ENCODE results near the gene TMEM132A.

DNA sequence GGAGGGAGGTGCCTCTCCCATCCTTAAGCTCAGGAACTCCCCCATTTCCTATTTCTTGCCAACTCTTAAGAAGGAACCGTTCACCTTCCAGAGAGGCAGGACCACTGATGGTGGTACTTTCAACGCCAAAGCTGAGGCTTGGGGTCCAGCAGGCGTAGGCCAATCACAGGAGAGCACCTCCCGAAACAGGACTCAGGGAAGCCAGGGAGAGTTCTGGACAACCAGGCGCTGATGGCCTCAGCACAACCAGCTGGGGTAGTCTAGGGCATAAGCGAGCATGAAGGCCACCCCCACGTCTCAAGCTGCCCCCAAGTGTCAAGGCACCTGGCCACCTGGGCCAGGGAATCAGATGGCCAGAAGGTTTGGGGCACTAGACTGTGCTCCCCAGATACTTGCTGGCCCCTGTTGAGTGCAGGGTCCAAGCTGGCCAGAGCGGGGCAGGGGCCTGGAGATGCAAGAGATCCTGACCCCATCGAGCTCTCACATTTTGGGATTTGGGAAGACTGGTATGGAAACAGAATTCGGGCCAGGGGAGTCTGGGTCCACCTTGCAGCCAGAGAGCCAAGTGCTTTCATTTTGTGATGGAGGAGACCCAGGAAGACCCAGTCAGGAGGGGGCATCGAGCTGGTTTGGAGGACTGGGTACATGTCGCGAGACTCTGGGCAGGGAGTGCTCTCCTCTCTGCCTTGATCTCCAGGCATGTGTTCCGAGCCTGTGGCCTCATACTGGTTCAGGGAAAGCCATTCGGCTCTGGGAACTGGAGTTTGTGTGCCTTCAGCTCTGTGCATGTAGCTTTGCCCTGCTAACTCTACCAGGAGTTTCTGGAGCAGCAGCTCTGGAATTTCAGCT, 48.1 kb downstream of the TMEM132A start:
- TF ChIP-seq, protein P1, sequence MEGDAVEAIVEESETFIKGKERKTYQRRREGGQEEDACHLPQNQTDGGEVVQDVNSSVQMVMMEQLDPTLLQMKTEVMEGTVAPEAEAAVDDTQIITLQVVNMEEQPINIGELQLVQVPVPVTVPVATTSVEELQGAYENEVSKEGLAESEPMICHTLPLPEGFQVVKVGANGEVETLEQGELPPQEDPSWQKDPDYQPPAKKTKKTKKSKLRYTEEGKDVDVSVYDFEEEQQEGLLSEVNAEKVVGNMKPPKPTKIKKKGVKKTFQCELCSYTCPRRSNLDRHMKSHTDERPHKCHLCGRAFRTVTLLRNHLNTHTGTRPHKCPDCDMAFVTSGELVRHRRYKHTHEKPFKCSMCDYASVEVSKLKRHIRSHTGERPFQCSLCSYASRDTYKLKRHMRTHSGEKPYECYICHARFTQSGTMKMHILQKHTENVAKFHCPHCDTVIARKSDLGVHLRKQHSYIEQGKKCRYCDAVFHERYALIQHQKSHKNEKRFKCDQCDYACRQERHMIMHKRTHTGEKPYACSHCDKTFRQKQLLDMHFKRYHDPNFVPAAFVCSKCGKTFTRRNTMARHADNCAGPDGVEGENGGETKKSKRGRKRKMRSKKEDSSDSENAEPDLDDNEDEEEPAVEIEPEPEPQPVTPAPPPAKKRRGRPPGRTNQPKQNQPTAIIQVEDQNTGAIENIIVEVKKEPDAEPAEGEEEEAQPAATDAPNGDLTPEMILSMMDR (IDR thresholded peaks at IDR 0.05): no peak
- TF ChIP-seq, protein P2, sequence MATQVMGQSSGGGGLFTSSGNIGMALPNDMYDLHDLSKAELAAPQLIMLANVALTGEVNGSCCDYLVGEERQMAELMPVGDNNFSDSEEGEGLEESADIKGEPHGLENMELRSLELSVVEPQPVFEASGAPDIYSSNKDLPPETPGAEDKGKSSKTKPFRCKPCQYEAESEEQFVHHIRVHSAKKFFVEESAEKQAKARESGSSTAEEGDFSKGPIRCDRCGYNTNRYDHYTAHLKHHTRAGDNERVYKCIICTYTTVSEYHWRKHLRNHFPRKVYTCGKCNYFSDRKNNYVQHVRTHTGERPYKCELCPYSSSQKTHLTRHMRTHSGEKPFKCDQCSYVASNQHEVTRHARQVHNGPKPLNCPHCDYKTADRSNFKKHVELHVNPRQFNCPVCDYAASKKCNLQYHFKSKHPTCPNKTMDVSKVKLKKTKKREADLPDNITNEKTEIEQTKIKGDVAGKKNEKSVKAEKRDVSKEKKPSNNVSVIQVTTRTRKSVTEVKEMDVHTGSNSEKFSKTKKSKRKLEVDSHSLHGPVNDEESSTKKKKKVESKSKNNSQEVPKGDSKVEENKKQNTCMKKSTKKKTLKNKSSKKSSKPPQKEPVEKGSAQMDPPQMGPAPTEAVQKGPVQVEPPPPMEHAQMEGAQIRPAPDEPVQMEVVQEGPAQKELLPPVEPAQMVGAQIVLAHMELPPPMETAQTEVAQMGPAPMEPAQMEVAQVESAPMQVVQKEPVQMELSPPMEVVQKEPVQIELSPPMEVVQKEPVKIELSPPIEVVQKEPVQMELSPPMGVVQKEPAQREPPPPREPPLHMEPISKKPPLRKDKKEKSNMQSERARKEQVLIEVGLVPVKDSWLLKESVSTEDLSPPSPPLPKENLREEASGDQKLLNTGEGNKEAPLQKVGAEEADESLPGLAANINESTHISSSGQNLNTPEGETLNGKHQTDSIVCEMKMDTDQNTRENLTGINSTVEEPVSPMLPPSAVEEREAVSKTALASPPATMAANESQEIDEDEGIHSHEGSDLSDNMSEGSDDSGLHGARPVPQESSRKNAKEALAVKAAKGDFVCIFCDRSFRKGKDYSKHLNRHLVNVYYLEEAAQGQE (IDR thresholded peaks at IDR 0.05; ENCODE audit: insufficient read depth in 1 of 2, low read depth in 2 of 2, low read length in 1 of 2): no peak
- TF ChIP-seq POLR2AphosphoS5 (IDR thresholded peaks at IDR 0.05; ENCODE audit: low read depth, low read length) (no peak), SIN3A (IDR thresholded peaks at IDR 0.05; ENCODE audit: borderline replicate concordance, insufficient read depth, low read depth, low read length) (no peak), TCF7L2 (IDR thresholded peaks at IDR 0.05; ENCODE audit: low read depth, low read length) (no peak)

Measured in Panc1 (cell line).